ENCODE measurements around the gene AHRR. TPM values are rescaled to one million over a fixed set of nuclear protein-coding genes. Genes with fewer than 3 reads are reported as not detected.

The AHRR gene
- total RNA-seq, 1 donor from 2014 or later: 10.5 TPM

- Mint-ChIP-seq H3K27ac (ENCODE audit: unreplicated experiment) (no peak overlapping the region), H3K4me3 (ENCODE audit: unreplicated experiment) (no peak overlapping the region)
Measured at GRCh38 chr5:428754-429452, 107.4 kb downstream of the AHRR start.

DNA sequence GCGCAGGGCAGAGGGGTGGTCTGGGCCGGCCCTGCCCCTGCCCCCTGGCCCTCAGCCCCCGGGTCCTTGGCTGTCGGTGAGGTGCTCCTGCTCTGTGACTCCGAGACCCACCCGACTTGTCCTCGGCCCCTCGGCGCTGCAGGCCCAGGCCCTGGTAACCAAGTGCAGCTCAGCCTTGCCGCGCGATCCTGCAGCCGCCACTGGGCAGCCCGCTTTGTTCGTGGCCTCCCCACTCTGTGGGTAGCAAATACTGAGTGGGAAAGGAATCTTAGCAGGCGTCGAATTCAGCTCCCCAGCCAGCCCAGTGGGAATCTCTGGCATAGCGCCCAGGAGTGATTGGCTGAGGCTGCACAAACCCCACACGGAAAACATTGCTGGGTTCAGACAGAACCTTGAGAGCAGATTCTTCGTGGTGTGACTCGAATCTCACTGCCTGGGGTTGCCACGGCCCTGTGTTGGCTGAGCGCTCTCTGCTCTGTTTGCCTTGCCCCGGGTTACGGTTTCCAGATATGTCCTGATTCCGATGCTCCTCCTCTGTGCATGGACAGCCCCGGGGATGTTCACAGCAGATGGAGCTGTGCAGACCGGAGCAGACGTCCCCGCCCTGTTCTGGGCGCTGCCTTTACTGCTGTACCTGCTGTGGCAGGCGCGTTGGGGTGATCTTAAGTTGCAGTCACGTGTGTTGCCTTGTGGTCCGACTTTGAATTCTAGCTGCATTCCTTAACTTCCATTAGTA lies 108.1 kb downstream of the AHRR start:
- no peak overlapping the region for H3K4me3 Mint-ChIP-seq (ENCODE audit: unreplicated experiment)
- TF ChIP-seq EZH2 (IDR thresholded peaks at IDR 0.05; ENCODE audit: insufficient read depth, low read length): no peak
- TF ChIP-seq, protein P1, sequence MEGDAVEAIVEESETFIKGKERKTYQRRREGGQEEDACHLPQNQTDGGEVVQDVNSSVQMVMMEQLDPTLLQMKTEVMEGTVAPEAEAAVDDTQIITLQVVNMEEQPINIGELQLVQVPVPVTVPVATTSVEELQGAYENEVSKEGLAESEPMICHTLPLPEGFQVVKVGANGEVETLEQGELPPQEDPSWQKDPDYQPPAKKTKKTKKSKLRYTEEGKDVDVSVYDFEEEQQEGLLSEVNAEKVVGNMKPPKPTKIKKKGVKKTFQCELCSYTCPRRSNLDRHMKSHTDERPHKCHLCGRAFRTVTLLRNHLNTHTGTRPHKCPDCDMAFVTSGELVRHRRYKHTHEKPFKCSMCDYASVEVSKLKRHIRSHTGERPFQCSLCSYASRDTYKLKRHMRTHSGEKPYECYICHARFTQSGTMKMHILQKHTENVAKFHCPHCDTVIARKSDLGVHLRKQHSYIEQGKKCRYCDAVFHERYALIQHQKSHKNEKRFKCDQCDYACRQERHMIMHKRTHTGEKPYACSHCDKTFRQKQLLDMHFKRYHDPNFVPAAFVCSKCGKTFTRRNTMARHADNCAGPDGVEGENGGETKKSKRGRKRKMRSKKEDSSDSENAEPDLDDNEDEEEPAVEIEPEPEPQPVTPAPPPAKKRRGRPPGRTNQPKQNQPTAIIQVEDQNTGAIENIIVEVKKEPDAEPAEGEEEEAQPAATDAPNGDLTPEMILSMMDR (IDR thresholded peaks at IDR 0.05; ENCODE audit: insufficient read depth, low read depth, low read length): no peak
- peaks cover 3% of the 10 kb centered on the region for H3K4me1 ChIP-seq (ENCODE audit: insufficient read depth, low read length)

More at GRCh38 chr5:428754-429452, 107.4 kb downstream of the AHRR start:
- H3K4me3 ChIP-seq (ENCODE audit: insufficient read depth, low read depth, low read length): no peak overlapping the region
- no peaks in the 10 kb centered on the region for H3K27me3 ChIP-seq (ENCODE audit: insufficient read depth, low read length)
- Mint-ChIP-seq H3K27me3 (ENCODE audit: low read depth, unreplicated experiment) (no peaks in the 10 kb centered on the region), H3K9me3 (ENCODE audit: unreplicated experiment) (peaks cover 1% of the 10 kb centered on the region), H3K4me1 (ENCODE audit: low read depth, unreplicated experiment) (peaks cover 7% of the 10 kb centered on the region), H3K36me3 (ENCODE audit: low read depth, unreplicated experiment) (peaks cover 14% of the 10 kb centered on the region)
- no peak overlapping the region for H3K27ac ChIP-seq (ENCODE audit: low read depth, low read length)
- H4K20me1 ChIP-seq (ENCODE audit: insufficient read depth, low read length): no peaks in the 10 kb centered on the region
- no peak for TF ChIP-seq EZH2 (IDR thresholded peaks at IDR 0.05; ENCODE audit: insufficient read depth, low read length)
- TF ChIP-seq, protein P1 (IDR thresholded peaks at IDR 0.05; ENCODE audit: insufficient read depth, low read depth, low read length): no peak
- peaks cover 3% of the 10 kb centered on the region for H3K4me1 ChIP-seq (ENCODE audit: insufficient read depth, low read length)
- no peaks in the 10 kb centered on the region for H3K79me2 ChIP-seq (ENCODE audit: insufficient read depth, low read length)
- no peak overlapping the region for H3K9ac ChIP-seq (ENCODE audit: low read length)
- no peak for DNase-seq (ENCODE audit: low read depth)
- FAIRE-seq: no peak
- no peak overlapping the region for H3K4me2 ChIP-seq (ENCODE audit: low read length)
- no peaks in the 10 kb centered on the region for H3K36me3 ChIP-seq (ENCODE audit: insufficient read depth, low read length)
- H3K9me3 ChIP-seq (ENCODE audit: insufficient read depth, low read depth, low read length): no peaks in the 10 kb centered on the region
- no peak overlapping the region for H2AFZ ChIP-seq (ENCODE audit: low read depth, low read length)

More for the DNA sequence above, 108.1 kb downstream of the AHRR start:
- H3K4me1 Mint-ChIP-seq (ENCODE audit: low read depth, unreplicated experiment): peaks cover 7% of the 10 kb centered on the region
- H3K36me3 ChIP-seq (ENCODE audit: insufficient read depth, low read length): no peaks in the 10 kb centered on the region
- H4K20me1 ChIP-seq (ENCODE audit: insufficient read depth, low read length): no peaks in the 10 kb centered on the region
- H3K9ac ChIP-seq (ENCODE audit: low read length): no peak overlapping the region
- no peak overlapping the region for H2AFZ ChIP-seq (ENCODE audit: low read depth, low read length)
- H3K27me3 ChIP-seq (ENCODE audit: insufficient read depth, low read length): no peaks in the 10 kb centered on the region
- no peak overlapping the region for H3K4me3 ChIP-seq (ENCODE audit: insufficient read depth, low read depth, low read length)
- peak; percentile 49 for FAIRE-seq
- H3K9me3 ChIP-seq (ENCODE audit: insufficient read depth, low read depth, low read length): no peaks in the 10 kb centered on the region
- no peak overlapping the region for H3K4me2 ChIP-seq (ENCODE audit: low read length)
- H3K79me2 ChIP-seq (ENCODE audit: insufficient read depth, low read length): no peaks in the 10 kb centered on the region
- H3K36me3 Mint-ChIP-seq (ENCODE audit: low read depth, unreplicated experiment): peaks cover 14% of the 10 kb centered on the region
- peak overlapping the region; percentile 85 for H3K27ac Mint-ChIP-seq (ENCODE audit: unreplicated experiment)
- H3K27me3 Mint-ChIP-seq (ENCODE audit: low read depth, unreplicated experiment): no peaks in the 10 kb centered on the region
- H3K27ac ChIP-seq (ENCODE audit: low read depth, low read length): no peak overlapping the region
- H3K9me3 Mint-ChIP-seq (ENCODE audit: unreplicated experiment): peaks cover 1% of the 10 kb centered on the region
- DNase-seq (ENCODE audit: low read depth): peak; percentile 42
